GM10266 (cell line): ENCODE results near the gene INSC.

Experiments used
- DNase-seq: peaks from one replicate; pipeline ENCODE4 v3.0.0; 2012; ENCODE audit errors: extremely low spot score
- CTCF ChIP-seq: IDR thresholded peaks from 2 replicates; pipeline ENCODE4 v1.5.1; 2012; ENCODE audit warnings: mild to moderate bottlenecking, low read depth; ENCODE audit not compliant: control insufficient read depth, insufficient read depth; ENCODE audit errors: missing control alignments

Gene INSC

GRCh38 chr11:15228331-15228849 is 113.7 kb downstream of the INSC start:
- no peak for DNase-seq
- TF ChIP-seq CTCF: no peak

- no peak for TF ChIP-seq CTCF
- no peak for DNase-seq
Observed at GRCh38 chr11:15229069-15229468, 114.3 kb downstream of the INSC start.

GRCh38 chr11:15232496-15232895 is 117.8 kb downstream of the INSC start:
- no peak for TF ChIP-seq CTCF
- no peak for DNase-seq

- TF ChIP-seq CTCF: no peak
- no peak for DNase-seq
Observed at GRCh38 chr11:15233371-15234165, 118.8 kb downstream of the INSC start.

GRCh38 chr11:15234796-15235195 is 120.1 kb downstream of the INSC start:
- DNase-seq: no peak
- no peak for TF ChIP-seq CTCF

- DNase-seq: no peak
- no peak for TF ChIP-seq CTCF
Observed at GRCh38 chr11:15236559-15236958, 121.8 kb downstream of the INSC start.

GRCh38 chr11:15238856-15239255 is 124.1 kb downstream of the INSC start:
- TF ChIP-seq CTCF: no peak
- no peak for DNase-seq
